ENCODE measurements around the gene CTSE.

The CTSE gene

DNA sequence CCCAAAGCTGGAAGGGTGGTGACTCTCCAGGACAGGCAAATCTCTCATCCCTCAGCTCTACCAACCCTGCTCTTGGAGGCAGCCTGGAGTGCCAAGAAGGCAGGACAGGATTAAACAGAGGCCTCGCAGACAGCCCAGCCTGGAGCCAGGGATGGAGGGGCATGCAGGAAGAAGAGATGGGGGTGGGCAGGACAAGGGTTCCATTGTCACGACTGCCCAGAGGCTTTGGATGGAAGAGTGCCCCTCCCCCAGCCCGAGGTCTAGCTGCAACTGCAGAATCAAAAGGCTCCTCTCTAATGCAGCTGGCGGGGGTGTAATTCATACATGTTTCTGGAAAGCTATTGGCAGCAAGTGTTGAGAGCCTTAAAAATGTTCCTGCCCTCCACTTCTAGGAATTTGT is 29.3 kb downstream of the CTSE start:
- H3K4me3 ChIP-seq (ENCODE audit: low read depth, low read length), result no peak overlapping the region

DNA sequence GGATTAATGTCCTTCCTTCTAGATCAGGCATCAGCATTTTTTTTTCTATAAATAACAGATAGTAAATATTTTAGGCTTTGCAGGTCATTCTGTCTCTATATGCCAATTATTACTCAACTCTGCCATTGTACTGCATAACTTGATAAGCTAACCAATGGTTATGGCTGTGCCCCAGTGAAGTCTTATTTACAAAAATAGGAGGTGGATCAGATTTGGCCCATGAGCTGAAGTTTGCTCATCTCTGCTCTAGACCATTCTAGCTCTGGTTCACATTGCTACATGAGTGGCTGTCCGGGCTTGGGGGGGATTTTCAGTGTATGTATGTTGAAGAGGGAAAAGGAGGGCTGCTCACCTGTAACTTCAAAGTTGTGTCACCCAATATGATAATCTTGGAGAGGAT is 30.6 kb downstream of the CTSE start:
- no peak overlapping the region for H3K4me3 ChIP-seq (ENCODE audit: low read depth, low read length)

DNA sequence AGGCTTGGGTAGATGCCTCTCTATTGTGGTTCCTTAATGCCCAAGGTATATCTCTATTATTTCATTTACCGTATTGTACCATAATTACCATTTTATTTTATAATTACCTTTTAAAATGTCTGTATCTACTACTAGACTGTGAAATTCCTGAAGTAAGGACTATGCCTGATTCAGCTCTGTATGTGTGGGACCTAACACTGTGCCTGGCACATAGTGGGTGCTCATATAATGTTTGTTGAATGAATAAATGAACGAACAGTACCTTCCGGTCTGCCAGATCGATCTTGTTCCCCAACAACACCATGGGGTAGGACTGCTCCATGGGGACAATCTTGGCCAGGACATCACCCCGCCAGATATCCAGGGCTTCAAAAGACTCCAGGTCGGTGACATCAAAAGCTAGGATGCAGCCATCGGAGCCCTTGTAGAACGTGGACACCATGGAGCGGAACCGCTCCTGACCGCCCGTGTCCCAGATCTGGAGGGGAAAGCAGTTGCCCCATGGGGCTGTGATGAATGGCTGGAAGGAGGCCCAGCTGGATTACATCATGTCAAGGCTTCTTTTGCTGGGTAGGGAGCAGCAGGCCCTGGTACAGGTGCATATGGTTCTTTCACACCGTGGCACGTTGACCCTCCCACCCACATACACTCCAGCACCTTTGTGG is 31.3 kb downstream of the CTSE start:
- no peak overlapping the region for H3K4me3 ChIP-seq (ENCODE audit: low read depth, low read length)

DNA sequence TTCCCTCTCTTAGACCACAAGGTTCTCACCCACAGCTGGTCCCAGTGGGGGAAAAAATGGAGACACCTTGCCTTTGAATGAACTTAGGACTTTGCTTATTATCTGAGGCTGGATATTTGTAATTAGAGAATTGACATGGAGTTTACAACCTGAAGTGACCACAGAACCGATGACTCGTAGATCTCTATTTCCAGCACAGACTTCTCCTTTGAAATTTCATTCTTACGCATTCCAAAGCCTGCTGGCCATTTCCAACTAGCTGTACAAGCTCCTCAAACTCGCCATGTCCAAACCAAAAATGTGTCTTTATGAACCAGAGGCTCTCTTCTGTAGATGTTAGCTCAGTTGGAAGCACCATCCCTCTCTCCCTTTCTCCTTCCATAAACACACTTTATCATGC is 32.5 kb downstream of the CTSE start:
- H3K4me3 ChIP-seq (ENCODE audit: low read depth, low read length), result no peak overlapping the region

DNA sequence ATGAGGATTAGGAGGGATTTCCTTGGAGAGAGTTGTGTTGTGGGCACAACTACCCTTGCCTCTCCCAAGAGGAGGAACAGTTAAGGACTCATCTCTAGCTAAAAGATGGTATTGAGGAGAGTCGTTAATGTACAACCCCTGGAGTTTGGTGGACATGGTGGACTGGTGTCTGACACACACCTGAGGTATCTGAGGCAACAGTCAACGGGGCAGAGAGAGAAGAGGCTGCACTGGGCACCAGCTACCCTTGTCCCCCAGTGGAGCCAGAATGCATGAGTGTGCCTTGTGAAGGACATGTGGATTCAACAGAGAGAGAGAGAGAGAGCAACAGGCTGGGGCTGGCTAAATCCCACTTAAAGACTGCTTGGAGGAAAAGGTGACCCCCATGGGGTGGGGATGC is 33.5 kb downstream of the CTSE start:
- H3K4me3 ChIP-seq (ENCODE audit: low read depth, low read length), result no peak overlapping the region

DNA sequence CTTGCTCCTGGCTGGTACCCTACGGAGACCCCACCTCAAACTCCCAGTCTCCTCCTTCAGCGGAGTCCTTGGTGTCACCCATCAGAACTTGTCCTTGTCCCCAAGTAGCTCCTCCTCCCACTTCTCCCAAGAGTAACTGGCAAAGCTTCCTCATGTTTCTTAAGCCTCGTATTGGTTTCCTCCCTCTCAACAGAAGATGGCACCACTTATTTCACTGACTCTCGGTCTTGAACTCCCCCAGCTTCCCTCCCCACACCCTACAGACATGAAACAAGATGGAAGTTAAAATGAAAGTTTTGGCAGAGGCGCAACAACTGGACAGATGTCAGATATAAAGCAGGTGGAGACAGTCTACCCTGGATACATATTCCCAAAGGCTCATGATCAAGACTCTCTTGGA is 33.9 kb downstream of the CTSE start:
- no peak overlapping the region for H3K4me3 ChIP-seq (ENCODE audit: low read depth, low read length)

DNA sequence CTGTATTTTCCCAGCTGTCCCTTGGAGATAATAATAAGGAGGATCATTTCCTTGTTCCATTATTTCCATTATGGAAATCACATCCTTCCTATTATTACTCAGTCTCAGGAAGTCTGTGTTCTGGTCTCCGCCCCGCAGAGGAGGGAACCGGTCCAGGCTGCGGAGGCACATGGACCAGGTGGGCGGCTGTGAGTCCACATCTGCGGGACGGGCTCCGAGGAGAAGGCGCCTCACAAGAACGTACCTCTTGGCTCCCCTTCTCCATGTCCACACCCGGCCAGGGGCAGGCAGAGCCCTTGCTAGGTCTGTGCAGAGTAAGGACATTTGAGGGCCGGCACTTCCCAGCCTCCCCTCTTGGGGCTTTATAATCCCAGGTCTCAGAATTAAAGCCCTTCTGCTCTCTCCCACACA is 35.1 kb downstream of the CTSE start:
- H3K4me3 ChIP-seq (ENCODE audit: low read depth, low read length), result no peak overlapping the region

DNA sequence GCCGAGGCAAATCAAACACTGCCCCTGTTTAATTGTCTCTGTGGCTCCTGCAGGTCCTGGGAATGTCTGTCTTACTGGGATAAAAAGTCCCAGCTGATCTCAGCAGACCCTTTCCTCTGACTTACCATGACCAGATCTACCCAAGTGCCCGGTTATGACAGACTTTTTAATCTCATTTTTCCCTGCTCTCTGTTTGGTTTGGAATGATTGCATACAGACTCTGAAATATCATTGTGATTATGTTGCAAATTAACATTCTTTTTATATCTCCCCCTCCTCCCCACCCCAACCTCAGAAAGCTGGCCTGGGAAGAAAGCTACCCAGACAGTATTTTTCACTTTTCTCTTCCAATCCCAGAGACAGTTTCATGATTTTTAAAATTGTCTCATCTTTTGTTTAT is 36.8 kb downstream of the CTSE start:
- H3K4me3 ChIP-seq (ENCODE audit: low read depth, low read length), result no peak overlapping the region

DNA sequence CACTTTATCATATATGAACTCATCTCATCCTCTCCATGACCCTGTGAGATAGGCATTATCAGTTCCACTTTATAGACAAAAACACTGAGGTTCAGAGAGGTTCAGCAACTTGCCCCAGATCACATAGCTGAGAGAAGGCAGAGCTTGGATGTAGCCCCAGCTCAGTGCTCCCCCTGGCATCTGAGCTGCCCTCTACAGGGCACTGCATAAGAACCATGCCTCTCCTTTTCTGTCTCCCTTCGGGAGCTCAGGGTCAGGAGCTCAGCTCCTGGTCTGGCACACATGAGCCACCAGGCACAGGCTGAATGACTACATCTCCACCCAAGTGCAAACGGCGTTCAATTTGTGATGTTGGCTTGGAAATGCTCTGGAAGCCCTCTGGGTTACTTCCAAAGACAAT is 37.4 kb downstream of the CTSE start:
- no peak overlapping the region for H3K4me3 ChIP-seq (ENCODE audit: low read depth, low read length)

DNA sequence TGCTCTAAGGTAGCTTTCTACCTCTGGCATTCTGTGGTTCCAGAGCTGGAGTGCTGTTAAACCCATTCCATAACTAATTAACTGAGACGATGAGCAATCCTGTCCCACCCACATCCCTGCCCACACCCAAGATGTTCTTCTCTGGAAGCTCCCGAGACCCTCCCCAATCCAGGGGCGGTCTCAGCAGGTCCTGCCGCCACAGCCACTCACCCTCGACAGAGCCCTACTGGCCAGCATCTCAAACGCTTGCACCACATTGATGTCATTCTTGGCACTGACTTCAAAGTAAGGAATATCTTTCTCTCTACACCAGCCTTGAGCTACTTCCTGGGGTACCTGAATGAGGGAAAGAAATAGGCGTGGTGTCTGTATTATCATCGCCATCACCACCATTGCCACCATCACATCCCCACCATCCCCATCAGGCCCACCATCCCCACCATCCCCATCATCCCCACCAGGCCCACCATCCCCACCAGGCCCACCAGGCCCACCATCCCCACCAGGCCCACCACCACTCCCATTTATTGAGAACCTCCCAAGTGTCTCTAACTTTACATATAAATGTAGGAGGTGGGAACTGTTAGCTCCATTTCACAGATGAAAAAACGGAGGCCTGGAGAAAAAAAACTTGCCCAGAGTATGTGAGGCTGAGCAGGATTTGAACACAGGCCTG is 38.2 kb downstream of the CTSE start:
- no peak overlapping the region for H3K4me3 ChIP-seq (ENCODE audit: low read depth, low read length)

DNA sequence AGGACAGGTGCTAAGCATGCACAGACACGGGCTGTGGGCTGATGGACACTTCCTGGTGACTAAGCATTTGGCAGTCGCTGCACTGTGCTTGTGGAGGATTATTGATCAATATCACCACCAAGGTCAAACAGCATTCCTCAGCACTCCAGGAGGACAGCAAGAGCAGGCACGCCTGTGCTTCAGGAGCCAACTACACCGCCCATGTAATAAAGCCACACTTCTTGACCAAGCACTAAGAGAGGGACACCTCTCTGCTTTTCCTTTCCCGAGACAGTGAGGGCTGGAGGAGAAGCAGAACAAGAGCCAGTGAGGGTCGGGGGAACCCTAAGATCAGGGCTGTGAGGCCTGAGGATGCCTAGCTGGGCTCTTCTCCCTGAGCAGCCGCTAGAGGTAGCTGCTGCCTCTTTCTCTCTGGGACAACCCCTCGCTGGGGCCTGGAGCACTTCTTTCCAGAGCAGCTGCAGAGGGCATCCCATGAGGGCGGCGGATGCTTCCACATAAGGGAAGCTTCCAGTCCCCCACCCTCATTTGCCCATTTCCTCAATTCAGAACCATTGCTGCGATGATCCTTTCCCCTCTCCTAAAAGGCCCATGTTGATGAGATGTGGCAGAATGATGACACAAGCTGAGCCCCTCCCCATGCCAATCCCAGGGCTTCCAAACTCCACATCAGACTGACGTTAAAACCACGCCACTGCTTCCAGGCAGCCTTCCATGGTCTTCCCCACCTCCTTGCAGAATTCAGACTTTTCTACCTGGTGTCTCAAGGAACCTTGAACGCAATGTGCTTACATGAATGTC is 39.6 kb downstream of the CTSE start:
- no peak overlapping the region for H3K4me3 ChIP-seq (ENCODE audit: low read depth, low read length)

DNA sequence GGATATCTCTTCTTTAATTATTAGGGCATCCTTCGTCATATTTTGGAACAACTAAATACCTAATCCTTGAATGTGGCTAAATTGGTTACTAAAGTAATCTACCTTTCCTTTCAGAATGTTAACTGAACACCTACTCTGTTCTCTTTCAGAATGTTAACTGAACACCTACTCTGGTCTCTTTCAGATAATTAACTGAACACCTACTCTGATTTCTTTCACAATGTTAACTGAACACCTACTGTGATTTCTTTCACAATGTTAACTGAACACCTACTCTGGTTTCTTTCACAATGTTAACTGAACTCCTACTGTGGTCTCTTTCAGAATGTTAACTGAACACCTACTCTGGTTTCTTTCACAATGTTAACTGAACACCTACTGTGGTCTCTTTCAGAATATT is 42.4 kb downstream of the CTSE start:
- no peak overlapping the region for H3K4me3 ChIP-seq (ENCODE audit: low read depth, low read length)

DNA sequence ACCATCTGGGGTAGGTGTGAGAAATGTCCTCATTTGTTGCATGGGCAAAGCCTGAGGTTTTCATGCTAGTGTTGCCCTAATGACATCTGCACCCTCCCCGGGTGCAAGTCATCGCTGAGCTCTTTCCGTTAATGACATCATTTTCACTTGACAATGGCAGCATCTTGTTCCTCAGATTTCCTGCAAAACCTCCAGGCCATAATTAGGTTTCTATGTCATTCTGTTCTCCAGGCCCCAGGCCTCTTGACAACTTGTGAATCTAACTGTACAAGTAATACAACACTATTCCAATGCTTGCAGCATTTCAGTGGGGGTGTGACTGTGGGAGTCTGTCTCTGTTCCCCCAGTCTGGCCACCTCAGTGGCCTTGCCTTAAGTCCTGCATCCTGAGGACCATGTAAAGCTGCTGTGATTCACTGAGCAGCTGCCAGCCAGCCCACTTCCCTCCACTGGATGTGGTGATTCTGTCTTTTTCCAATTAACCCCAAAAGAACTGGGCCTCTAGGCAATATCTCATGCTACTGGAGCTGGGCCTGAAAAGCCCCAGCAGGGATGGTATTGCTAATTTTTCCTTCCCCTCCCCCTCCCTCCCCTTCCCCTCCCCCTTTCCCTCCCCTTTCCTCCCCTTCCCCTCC is 43.3 kb downstream of the CTSE start:
- no peak overlapping the region for H3K4me3 ChIP-seq (ENCODE audit: low read depth, low read length)

DNA sequence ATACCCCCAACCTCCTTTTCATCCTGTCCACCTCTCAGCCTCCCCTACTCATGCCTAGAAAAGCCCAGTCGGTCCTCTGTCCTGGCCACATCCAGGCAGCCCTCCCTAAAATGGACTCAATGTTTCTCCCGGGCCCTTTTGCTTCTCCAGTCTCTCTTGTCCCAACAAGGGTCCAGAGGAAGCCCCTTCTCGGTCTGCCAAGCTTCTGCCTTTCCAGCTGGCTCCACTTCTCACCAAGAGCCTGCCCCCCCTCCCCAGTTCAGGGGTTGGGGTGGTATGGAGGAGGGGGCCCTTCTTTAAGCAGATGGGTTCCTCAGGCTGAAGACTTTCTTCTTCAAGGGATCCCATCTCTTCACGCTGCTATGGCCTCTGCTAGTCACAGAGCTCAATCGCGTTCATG is 44.4 kb downstream of the CTSE start:
- H3K4me3 ChIP-seq (ENCODE audit: low read depth, low read length), result no peak overlapping the region

DNA sequence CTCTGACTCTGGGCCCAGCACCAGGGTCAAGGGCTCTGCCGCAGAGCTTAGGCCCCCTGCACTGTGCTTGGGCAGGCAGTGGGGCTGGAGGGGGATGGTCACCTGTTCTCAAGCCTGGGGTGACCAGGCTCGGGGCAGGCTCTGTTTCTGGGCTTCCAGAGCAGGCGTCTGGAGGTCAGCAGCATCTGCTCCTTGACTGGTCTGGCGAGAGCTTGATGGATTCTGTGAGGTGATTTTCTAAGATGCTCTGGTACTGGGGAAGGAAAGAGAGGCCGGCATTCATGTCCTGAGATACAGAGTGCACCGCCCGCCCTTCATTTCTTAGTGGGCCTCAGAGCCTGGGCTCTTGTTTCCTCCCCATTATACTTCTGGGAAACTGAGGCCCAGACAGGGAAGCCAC is 45.0 kb downstream of the CTSE start:
- no peak overlapping the region for H3K4me3 ChIP-seq (ENCODE audit: low read depth, low read length)

DNA sequence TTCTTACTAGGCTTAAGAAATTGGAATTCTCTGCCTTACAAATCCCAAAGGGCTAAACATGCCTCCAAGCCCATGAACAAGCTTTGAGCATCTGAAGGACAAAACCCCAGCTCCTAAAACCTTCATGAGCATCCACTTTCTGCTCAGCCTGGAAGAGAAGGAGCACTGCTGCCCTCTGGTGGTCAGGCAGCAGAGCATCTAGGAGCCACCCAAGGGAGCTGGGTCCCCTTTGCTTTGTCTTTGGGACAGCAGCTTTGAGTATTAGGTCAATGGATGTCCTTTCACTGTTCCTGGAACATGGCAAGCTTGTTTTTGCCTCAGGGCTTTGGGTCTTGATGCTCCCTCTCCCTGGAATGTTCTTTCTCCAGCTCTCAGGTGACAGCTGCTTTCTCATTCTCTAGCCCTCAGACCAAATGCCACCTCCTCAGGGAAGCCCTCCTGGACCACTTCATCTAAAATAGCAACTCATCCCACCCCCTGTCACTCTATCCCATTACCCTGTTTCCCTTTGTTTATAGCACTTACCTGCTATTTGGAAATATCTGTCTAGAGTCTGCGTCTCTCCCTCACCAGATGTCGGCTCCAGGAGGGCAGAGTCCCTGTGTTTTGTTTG is 46.2 kb downstream of the CTSE start:
- H3K4me3 ChIP-seq (ENCODE audit: low read depth, low read length), result no peak overlapping the region

DNA sequence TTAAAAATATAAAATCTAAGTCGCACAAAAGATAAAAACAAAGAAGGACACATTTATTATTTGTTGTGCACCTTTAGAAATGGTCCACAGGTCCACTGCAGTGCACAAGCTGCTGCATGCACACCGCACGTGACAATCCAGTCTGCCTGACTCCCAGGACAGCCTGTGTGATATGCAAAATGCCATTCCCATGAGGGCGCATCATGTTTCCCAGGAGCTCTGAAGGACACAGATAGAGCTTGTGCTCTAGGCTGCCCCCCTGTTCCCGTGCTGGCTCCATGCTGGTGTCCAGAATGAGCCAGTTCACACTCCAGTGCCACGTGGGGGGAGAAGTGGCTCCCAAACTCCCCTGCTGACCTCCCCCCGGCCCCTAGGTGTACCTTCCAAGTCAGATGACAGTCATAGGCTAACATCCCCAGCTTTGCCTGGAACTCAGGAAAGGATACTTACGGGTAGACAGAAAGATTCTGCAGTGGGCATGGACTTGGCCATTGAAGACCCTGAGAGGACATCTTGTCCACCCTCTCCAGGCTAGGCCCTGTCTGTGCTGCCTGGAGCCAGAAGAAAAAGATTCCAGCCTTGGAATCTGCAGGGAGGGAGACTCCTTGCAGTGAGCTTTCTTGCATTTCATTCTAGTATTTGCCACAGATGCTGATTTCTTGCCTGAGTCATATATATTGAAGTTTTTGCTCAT is 46.8 kb downstream of the CTSE start:
- no peak overlapping the region for H3K4me3 ChIP-seq (ENCODE audit: low read depth, low read length)

DNA sequence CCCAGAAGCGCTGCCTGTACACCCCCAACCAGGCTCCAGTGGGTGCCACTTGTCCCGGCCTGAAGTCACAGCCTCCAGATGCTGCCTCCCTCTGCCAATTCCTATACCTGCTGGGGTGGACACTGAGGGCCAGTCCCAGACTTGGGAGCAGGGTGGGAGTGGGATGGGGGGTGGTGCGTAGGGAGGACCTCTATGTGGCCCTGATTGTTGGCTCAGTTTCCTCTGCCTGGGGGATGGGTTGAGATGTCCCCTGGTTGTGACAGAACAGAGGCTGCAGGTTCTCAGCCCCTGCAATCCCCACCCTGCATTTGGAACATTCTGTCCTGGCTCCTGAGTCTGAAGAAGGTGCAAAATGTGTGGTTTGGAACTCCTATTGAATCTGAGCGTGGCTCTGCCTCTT is 47.7 kb downstream of the CTSE start:
- no peak overlapping the region for H3K4me3 ChIP-seq (ENCODE audit: low read depth, low read length)

DNA sequence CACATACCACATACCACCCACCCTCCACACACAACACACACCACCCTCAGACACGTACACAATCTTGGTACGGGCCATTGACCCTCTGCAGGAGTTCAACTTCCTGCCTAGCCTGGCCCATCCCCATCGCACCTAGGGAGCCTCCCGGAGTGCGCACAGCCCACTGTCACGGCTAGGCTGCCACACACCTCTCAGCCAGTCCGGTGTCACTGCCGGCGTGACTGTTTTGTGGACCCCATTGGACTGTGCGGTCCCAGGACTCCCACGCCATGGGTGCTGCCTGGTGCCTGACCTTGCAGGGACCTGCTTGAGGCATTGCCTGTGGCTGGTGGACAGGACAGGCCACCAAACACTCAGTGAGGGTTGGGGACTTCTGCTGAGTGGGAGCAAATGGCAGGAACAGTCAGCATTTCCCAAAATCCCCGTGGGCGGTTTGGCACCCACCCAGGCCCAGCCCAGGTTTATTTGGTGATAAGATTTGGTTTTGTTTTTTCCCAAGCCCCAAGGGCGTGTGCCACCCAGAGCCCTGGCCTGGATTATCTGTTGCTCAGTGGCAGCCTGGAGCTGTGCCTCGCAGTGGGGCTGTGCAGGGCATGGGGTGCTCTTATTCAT is 48.2 kb downstream of the CTSE start:
- H3K4me3 ChIP-seq (ENCODE audit: low read depth, low read length), result no peak overlapping the region

DNA sequence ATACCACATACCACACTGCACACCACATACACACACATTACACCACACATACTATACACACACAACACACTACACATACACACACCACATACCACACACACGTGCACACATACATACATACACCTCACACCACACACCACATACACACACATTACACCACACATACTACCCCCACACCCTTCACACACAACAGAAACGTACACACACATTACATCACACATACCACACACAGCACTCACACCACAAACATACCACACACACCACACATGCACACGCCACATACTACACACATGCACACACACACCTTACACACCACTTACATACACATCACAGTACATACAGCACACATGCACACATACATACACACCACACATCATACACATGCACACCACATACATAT is 49.0 kb downstream of the CTSE start:
- no peak overlapping the region for H3K4me3 ChIP-seq (ENCODE audit: low read depth, low read length)

Data from iPS-11a (cell line).